HG03558 (cell line): ENCODE results near the gene EML4.

Experiments used
- ATAC-seq: cut with Tn5 transposase; IDR thresholded peaks from one replicate; pipeline ENCODE4 v1.9.1; 2021; ENCODE audit warnings: moderate number of reproducible peaks; ENCODE audit not compliant: unreplicated experiment; ENCODE audit errors: extremely low read depth

EML4 gene

DNA sequence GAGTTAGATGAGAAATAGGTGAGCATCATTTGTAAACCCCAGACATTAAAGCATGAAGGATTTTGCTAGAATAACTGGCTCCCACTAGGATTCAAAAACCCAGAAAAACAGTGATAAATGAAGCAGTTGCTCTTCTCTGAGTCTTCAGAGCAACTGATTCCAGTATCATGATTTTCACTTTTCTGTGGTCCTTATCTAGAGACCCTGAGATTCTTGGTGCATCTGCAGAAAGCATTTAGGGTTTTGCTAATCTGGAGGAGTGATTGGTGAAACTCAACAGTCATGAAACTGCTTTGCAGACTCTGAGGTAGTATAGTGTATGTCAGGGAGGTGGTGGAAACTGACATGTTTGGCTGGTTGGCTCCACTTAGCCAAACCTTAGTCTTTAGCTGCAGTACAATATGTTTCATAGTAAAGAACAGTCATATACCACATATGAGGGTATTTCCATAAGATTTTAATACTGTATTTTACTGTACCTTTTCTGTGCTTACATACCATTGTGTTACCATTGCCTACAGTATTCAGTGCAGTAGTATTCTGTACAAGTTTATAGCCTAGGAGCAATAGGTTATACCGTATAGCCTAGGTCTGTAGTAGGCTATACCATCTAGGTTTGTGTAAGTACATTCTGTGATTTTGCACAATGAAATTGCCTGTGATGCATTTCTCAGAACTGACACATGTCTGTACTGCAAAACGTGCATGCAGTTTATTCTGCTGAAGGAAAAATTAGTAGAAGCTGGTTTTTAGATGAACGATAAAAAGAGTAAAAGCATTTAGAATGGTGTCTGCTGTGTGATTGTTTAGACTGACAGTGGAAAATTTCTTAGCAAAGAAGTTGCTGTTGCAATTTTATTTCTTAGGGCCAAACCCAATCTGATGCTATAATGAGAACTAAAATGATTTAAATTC is 23.8 kb downstream of the EML4 start:
- peak; percentile 36 for ATAC-seq

DNA sequence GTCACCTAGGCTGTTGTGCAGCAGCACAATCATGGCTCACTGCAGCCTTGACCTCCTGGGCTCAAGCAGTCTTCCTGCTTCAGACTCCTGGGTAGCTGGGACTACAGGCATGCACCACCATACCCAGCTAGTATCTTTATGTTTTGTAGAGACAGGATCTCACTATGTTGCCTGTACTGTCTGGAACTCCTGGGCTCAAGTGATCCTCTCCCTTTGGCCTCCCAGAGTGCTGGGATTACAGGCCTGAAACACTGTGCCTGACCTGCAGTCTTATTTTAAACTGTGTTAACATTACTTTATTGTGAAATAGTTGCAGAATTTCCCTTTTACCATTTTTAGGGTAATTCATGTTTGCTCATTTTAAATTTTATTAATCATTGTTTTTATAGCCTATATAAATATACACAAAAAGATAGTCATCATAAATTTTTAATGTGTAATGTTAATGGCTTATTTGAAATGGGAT is 24.6 kb downstream of the EML4 start:
- no peak for ATAC-seq

DNA sequence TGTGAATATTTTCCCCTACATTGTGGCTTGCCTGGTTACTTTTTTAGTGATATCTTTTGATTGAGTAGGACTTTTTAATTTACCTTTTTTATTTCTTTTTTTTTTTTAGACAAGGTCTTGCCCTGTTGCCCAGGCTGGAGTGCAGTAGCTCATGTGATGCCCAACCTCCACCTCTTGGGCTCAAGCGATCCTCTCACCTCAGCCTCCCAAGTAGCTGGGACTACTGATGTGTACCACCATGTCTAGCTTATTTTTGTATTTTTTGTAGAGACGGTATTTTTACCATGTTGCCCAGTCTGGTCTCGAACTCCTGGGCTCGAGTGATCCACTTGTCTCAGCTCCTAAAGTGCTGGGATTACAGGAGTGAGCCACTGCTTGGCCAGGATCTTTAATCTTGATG is 25.3 kb downstream of the EML4 start:
- ATAC-seq: no peak

DNA sequence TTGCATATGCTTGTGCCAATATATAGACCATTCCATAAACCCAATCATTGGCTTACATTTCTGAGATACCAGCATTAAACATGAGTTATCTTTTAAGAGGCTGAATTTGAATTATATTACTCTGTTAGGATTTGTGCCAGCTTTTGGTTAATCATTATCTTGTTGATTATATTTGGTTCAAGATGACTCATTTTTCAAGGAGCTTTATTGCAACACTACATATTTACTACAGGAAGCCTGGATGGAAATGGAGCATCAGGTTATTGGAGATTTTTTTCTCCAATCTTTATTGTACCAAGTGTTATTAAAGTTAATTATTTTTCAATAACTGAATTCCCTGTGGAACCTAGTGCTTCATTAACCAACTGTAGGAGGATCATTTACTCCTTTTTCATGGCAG is 26.4 kb downstream of the EML4 start:
- no peak for ATAC-seq

DNA sequence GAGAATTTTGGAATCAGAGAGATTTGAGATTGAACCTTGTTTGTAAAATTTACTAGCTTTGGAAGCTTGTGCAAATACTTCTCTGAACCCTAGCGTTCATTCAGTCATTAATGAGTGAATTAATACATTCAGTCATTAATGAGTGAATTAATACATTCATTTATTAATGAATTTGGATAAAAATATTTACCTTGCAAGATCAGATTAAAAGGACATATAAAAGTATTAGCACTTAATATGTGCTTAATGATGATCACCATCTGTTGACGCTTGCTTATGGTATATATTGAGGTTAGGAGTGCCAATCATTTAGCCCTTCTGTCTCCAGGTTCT is 26.9 kb downstream of the EML4 start:
- no peak for ATAC-seq

DNA sequence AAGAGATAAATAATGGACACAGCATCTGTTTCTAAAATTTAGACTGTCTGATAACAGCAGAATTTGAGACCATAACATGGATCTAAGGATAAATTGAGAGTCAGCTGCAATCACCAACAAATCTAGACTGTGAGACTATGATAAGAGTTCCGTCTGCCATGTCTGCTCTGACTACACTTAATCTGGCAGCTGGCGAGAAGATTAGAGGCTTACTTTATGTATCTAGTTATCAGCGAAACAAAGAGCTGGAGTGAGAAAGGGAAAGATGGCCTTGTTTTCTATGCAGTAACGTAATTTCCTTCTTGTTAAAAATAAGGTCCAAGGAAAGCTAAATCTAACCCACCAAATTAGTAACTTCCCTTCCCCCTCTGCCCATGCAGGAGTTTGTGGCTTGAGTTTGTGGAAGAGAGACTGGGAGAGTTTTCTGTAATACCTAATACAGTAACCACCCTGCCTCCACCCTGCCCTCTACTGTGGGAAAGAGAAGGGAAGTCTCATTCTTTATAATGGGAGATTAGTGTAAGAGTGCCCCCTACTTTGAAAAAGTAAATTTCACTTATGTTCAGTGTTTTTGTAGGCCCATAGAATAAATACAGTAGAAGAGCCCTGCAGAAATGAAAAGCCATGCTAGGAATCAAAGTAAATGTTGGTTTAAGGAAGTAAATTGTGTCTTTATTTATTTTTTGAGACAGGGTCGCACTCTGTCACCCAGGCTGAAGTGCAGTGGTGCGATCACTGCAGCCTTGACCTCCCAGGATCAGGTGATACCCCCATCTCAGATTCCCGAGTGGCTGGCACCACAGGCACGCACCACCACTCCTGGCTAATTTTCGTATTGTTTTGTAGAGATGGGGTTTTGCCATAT is 27.5 kb downstream of the EML4 start:
- no peak for ATAC-seq

DNA sequence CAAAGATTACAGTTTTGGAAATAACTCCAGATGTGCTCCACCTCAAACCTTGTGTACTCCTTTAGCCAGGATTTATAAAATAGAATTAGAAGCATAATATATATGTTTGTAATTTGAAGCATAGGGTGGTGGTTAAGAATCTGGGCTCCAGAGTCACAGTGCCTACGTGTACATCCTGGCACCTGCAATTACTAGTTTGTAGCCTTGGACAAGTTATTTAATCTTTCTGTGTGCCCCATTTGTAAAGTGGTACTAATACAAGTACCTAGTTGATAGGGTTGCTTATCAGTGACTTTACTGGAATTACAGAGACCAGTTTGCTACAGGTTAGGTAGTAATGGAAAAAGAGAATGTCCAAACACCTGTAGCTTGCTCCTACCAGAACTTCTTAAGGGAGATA is 28.6 kb downstream of the EML4 start:
- no peak for ATAC-seq

DNA sequence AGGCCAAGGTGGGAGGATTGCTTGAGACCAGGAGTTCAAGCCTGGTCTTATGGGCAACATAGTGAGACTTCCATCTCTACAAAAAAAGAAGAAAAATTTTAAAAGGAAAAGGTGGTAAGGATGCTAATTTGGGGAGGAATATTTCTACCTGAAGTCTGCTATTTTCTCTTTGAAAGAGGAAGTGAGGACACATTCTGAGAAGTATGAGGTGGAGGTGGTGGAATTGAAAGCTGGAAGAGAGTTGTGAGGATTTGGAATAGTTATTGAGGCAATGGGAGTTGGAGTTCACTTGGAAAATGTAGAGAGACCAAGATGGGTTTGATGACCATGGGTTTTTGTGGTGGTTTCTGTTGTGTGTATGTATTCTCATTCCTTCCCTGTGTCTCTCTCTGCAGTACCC is 29.3 kb downstream of the EML4 start:
- ATAC-seq: no peak

DNA sequence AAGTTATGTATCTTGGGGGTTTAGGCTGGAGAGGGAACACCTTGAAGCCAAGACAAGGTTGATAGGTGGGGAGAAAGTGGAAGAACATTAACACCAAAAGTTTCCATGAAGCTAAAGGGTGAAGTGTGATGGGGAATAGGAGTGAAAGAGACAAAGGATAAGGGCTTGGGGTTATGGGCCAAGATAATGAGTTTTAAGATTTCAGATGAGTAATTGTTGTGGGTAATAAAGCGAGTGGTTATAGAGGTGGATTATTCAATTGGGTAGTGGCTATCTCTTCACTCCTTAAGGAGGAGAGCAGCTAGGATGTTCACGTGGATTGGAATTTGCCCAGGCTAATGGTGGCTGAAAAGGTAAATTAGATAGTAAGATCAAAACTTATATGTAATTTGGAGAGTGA is 29.8 kb downstream of the EML4 start:
- ATAC-seq: no peak

DNA sequence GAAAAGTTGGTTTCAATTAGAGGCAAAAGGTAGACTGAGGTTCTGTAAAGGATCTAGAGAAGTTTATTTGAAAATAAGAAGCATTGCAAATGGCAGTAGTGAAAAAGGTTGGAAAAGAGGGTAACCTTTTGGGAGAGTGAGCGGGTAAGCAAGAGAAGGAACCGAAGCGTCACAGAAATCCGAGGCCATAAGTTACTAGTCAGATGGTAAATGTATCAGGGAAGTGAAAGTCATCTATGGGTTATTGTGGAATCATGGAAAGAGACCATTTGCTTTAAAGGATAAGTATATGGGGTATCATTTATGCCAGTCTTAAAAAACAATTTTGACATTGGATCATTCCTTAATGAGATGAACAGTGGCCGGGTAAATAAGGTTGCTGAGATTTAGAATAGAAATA is 30.5 kb downstream of the EML4 start:
- ATAC-seq: no peak

DNA sequence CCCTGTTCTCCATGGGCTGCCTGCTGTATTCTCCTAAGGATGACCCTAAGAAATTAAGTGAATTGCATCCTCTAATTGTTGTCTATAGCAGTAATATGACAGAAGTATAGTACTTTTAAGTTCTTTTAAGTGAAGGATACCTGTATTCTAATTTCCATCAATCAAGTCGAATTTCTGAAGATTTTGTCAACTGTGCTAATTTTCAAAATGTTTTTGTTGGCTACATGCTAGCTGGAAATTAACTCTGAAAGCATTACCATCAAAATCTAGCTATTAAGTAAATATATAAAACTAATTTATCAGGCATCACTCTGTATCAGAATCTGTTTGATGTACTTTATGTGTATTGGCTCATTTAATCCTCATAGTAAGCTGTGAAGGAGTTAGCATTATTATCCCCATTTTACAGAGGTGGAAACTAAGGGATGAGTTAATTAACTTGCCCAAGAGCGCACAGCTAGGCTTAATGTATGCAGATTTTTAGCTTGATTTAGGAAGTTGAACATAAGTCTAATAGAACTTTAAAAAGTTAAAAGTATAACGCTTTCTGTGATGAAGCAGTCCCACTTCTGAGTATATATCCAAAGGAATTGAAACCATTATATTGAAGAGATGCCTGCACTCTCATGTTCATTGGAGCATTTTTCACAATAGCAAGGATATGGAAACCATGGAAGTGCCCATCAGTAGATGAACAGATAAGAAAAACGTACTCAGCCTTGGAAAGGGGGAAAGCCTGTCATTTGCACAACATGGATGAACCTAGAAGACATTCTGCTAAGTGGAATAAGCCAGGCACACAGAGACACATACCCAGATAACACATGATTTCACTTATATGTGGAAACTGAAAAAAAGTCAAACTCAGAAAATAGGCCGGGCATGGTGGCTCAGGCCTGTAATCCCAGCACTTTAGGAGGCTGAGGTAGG is 32.0 kb downstream of the EML4 start:
- ATAC-seq: no peak

DNA sequence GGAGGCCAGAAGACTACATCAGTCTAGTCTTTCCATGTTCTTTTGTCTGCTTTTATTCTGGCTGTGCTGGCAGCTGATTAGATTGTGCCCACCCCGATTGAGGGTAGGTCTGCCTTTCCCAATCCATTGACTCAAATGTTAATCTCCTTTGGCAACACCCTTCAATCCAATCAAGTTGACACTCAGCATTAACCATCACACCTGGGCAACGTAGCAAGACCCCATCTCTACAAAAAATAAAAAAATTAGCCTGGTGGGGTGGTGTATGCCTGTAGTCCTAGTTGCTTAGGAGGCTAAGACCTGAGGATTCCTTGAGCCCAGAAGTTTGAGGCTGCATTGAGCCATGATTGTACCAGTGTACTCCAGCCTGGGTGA is 33.5 kb downstream of the EML4 start:
- no peak for ATAC-seq

DNA sequence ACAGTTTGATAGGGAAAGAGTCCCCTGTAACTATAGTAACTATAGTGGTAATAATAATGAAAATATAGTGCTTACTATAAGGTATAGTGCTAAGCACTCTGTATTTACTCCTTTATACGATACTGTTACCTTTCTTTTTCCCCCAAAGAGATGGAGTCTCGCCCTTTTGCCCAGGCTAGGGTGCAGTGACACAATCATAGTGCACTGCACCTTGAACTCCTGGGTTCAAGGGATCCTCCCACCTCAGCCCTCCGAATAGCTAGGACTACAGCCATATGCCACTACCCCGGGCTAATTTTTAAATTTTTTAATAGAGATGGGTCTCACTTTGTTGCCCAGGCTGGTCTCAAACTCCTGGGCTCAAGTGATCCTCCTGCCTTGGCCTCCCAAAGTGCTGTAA is 34.6 kb downstream of the EML4 start:
- ATAC-seq: no peak

DNA sequence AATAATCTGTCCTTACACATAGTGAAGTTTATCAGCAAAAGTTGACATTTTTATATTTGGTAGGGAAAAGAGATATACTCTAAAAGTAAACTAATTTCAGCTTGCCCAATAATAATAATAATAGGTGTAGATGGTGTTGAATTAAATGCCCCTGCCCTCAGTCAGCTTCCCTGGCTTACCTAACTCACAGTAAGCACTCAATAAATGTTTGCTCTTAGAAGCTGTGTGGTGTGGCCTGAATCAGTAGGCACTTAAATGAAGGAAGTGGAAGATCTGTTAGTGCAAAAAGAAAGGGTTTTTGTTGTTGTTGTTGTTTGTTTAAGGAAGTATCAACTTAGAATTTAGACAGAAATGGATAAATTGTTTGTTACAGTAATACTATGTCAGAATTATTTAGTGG is 36.2 kb downstream of the EML4 start:
- no peak for ATAC-seq

DNA sequence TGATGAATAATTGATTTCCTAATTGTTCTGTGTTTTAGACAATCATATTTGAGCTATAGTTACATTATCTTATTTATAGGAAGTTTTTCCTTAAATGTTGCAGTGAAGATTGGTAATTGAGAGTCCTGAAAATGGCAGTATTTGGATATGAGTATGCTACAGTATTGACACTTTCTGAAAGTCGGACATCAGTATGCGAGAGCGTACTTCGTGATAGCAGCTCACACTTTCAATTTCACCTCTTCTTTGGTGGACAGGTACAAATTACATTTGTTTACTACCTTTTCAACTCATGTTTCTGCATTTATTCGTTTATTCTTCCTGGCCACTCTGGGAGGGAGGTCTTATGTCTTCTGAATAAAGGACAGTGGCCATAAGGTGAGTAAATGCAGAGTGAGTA is 38.7 kb downstream of the EML4 start:
- no peak for ATAC-seq

DNA sequence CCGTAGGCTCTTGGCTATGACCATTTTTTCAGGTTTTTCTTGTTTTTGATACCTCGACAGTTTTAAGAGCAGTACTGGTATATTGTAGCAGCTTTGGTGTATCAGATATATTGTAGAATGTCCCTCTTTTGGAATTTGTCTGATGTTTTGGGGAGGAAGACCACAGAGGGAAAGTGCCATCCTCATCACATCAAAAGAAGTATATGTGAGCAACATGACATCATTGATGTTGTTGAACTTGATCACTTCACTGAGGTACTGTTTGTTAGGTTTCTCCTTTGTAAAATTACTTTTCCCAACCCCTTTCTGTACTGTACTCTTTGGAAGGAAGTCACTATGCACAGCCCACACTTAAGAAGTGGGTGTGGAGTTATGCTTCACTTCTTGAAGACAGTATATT is 41.0 kb downstream of the EML4 start:
- no peak for ATAC-seq

DNA sequence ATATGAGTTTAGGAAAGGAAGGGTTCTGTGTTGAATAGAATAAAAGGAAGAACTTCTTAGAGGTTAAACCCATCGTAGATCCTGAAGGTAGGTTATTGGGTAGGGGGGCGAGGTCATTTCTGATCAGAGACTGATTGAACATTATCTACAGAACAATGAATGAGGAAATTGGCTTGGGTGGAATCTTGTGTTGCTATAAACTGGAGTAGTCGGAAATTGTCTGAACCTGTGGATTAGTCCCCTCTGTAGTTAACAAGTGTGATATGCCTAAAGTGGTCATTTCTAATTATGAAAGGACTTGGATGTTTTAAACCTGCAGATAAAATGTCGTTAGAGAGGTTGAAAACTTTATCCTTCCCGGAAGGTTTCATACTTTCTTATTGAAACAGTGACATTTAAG is 42.1 kb downstream of the EML4 start:
- no peak for ATAC-seq

DNA sequence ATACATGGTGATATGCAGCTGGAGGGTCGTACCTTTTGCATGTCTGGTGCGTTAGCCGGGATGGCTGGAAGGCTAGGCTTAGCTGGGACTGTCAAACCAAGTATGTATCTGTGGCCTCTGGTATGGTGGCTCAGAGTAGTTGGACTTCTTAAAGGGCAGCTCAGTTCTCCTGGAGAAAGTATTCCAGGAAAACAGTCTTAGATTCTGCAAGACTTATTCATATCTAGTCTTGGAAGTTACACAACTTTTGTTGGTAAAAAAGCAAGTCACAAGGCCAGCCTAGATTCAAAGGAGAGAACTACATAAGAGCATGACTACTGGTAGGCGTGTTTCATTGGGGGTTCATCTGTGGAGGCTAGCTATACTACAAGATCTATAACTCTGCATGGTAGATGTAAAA is 45.5 kb downstream of the EML4 start:
- ATAC-seq: no peak

DNA sequence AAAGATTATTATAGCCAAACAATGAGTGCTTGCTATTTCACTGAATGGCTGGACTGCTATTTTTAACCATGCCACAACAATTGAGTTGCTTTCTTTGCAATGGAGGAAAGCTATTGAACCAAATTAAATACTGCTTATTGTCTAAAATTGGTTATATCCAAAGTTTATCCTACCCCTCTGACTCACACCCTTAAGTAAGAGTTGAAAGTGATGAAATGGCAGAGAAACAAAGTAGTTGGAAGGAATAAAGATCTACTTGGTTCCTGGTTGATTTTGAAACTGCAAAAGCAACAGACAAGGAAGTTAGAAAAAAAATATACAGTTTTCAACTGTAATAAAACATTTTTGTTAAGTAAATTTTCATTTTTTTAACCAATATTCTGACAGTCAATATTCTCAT is 47.5 kb downstream of the EML4 start:
- ATAC-seq: no peak

DNA sequence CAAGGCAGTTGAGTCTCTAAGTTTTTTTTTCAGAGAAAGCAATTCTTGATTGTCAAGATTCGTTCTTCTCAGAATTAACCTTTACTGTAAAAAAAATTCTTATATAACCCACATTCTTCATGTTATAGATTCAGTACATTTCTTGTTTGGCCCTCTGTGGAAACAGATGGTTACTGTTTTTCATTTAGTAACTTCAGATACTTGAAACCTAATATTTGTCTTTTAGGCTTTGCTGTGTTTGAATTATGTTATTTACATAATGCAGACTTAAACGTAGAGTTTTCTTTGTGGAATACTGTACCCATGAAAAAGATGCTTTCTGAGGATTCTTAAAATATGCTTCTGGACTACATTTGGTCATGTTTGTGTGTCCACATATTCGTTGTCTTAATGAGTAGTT is 48.2 kb downstream of the EML4 start:
- ATAC-seq: no peak

DNA sequence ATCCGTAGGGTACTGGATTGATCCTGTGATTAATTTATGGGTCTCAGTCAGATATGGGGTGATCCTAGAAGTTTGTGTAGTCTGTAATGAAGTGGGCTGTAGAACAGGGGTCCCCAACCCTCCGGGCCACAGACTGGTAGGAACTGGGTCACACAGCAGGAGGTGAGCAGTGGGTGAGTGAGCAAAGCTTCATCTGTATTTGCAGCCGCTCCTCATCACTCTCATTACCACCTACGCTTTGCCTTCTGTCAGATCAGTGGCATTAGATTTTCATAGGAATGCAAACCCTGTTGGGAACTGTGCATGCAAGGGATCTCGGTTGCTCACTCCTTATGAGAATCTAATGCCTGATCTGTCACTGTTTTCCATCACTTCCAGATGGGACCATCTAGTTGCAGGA is 48.8 kb downstream of the EML4 start:
- no peak for ATAC-seq
